H1 (cell line): ENCODE measurements around the gene VPS52. TPM values are rescaled to one million over a fixed set of nuclear protein-coding genes. Genes with fewer than 3 reads are reported as not detected.

Experiments used
- CHD1 ChIP-seq: IDR thresholded peaks from 2 replicates; pipeline ENCODE4 v1.6.1; 2012; ENCODE audit warnings: low read depth, low read length, improper control_type of control experiment
- EZH2 ChIP-seq: fragments of 200-600 bp; sonication (generic); IDR thresholded peaks from 2 replicates; pipeline ENCODE4 v1.7.1; 2012; ENCODE audit warnings: low read depth, mild to moderate bottlenecking, moderate library complexity, low read length, inconsistent platforms; ENCODE audit not compliant: severe bottlenecking
- KDM1A ChIP-seq: fragments of 200-600, 300-600 bp; sonication (generic); IDR thresholded peaks from 2 replicates; pipeline ENCODE4 v1.7.1; 2016; ENCODE audit warnings: mild to moderate bottlenecking, low read length, borderline replicate concordance
- SP4 ChIP-seq: IDR thresholded peaks from 2 replicates; pipeline ENCODE4 v1.6.1; 2012; ENCODE audit warnings: low read length, inconsistent platforms
- TCF12 ChIP-seq: IDR thresholded peaks from 2 replicates; pipeline ENCODE4 v1.6.1; 2011; ENCODE audit warnings: low read depth, mild to moderate bottlenecking, low read length
- polyA plus RNA-seq, 7 experiments: library from polyadenylated mRNA; depleted of rRNA in 3 of 7; stranded (reverse) in 5 of 7; unstranded in 2 of 7; fragments of >200 nt in 5 of 7; fragments of 200-250 nt in 2 of 7; gene quantifications; 1 replicate in 5 of 7; 2 replicates in 1 of 7; 4 replicates in 1 of 7; pipeline versions ENCODE4 v1.2.1 to v1.2.3, GENCODE V29; 2011 to 2013; ENCODE audit warnings: missing spikeins in 2 of 7, mixed read lengths in 2 of 7
- total RNA-seq: library from RNA; stranded (reverse); fragmentation: NEBNext Ultra II Directional; extraction: Animal tissue kit (Norgen Biotek cat#: 25700); gene quantifications from 2 replicates; pipeline ENCODE4 v1.2.1, GENCODE V29; 2021

VPS52 gene
- total and polyA plus RNA-seq, 2 of the 8 experiments (the other 6 are each of a cell fraction or from before 2014, with no cell fraction given) = 36.5 to 86.3 TPM

GRCh38 chr6:33215271-33216116 lies 56.2 kb downstream of the VPS52 start (continued):
- no peak for TF ChIP-seq KDM1A
- TF ChIP-seq TCF12 = no peak
- no peak for TF ChIP-seq SP4
- TF ChIP-seq EZH2 = no peak
- TF ChIP-seq CHD1 = no peak
